ENCODE data around the gene TM4SF4. TPM values are rescaled to one million over a fixed set of nuclear protein-coding genes. Genes with fewer than 3 reads are reported as not detected.

TM4SF4 gene
- total RNA-seq, 1 donor from 2014 or later, result not detected

GRCh38 chr3:149462051-149462450 is 12.4 kb upstream of the TM4SF4 start:
- Mint-ChIP-seq H3K36me3 (ENCODE audit: low read depth) (no peaks in the 10 kb centered on the region), H3K9me3 (no peaks in the 10 kb centered on the region), H3K4me1 (ENCODE audit: low read depth) (no peaks in the 10 kb centered on the region), H3K27me3 (ENCODE audit: insufficient read depth) (peaks cover 4% of the 10 kb centered on the region), H3K4me3 (no peak overlapping the region), H3K27ac (no peak overlapping the region)
- no peak for DNase-seq (ENCODE audit: low spot score)
- intact Hi-C loops (cut with micrococcal nuclease), result no loop called here

GRCh38 chr3:149462581-149463011 is 11.9 kb upstream of the TM4SF4 start:
- Mint-ChIP-seq H3K36me3 (ENCODE audit: low read depth) (no peaks in the 10 kb centered on the region), H3K4me3 (no peak overlapping the region), H3K4me1 (ENCODE audit: low read depth) (no peaks in the 10 kb centered on the region), H3K9me3 (no peaks in the 10 kb centered on the region), H3K27me3 (ENCODE audit: insufficient read depth) (peaks cover 4% of the 10 kb centered on the region), H3K27ac (no peak overlapping the region)
- no peak for DNase-seq (ENCODE audit: low spot score)
- intact Hi-C loops (cut with micrococcal nuclease), result no loop called here

GRCh38 chr3:149463921-149464320 is 10.6 kb upstream of the TM4SF4 start:
- no peaks in the 10 kb centered on the region for H3K9me3 Mint-ChIP-seq
- no peak overlapping the region for H3K4me3 Mint-ChIP-seq
- intact Hi-C loops (cut with micrococcal nuclease), result no loop called here

GRCh38 chr3:149464542-149465328 is 9.8 kb upstream of the TM4SF4 start:
- Mint-ChIP-seq H3K9me3 (no peaks in the 10 kb centered on the region), H3K4me1 (ENCODE audit: low read depth) (no peaks in the 10 kb centered on the region), H3K36me3 (ENCODE audit: low read depth) (no peaks in the 10 kb centered on the region), H3K4me3 (no peak overlapping the region), H3K27ac (no peak overlapping the region), H3K27me3 (ENCODE audit: insufficient read depth) (peaks cover 10% of the 10 kb centered on the region)
- intact Hi-C loops (cut with micrococcal nuclease), result no loop called here
- DNase-seq (ENCODE audit: low spot score), result no peak

More at GRCh38 chr3:149463921-149464320, 10.6 kb upstream of the TM4SF4 start:
- Mint-ChIP-seq H3K27me3 (ENCODE audit: insufficient read depth) (peaks cover 10% of the 10 kb centered on the region), H3K36me3 (ENCODE audit: low read depth) (no peaks in the 10 kb centered on the region), H3K4me1 (ENCODE audit: low read depth) (no peaks in the 10 kb centered on the region), H3K27ac (no peak overlapping the region)
- DNase-seq (ENCODE audit: low spot score), result no peak

GRCh38 chr3:149465351-149465883 is 9.1 kb upstream of the TM4SF4 start:
- Mint-ChIP-seq H3K27me3 (ENCODE audit: insufficient read depth) (peaks cover 10% of the 10 kb centered on the region), H3K36me3 (ENCODE audit: low read depth) (no peaks in the 10 kb centered on the region), H3K4me1 (ENCODE audit: low read depth) (no peaks in the 10 kb centered on the region), H3K4me3 (no peak overlapping the region), H3K27ac (no peak overlapping the region), H3K9me3 (no peaks in the 10 kb centered on the region)
- DNase-seq (ENCODE audit: low spot score), result no peak
- intact Hi-C loops (cut with micrococcal nuclease), result no loop called here

GRCh38 chr3:149466192-149466591 is 8.3 kb upstream of the TM4SF4 start:
- no peak overlapping the region for H3K27ac Mint-ChIP-seq
- no peaks in the 10 kb centered on the region for H3K9me3 Mint-ChIP-seq
- no peak overlapping the region for H3K4me3 Mint-ChIP-seq
- DNase-seq (ENCODE audit: low spot score), result no peak
- intact Hi-C loops (cut with micrococcal nuclease), result no loop called here
- peaks cover 12% of the 10 kb centered on the region for H3K27me3 Mint-ChIP-seq (ENCODE audit: insufficient read depth)
- H3K4me1 Mint-ChIP-seq (ENCODE audit: low read depth), result no peaks in the 10 kb centered on the region
- H3K36me3 Mint-ChIP-seq (ENCODE audit: low read depth), result no peaks in the 10 kb centered on the region

- Mint-ChIP-seq H3K27me3 (ENCODE audit: insufficient read depth) (peaks cover 15% of the 10 kb centered on the region), H3K4me1 (ENCODE audit: low read depth) (peaks cover 8% of the 10 kb centered on the region), H3K4me3 (no peak overlapping the region), H3K27ac (no peak overlapping the region), H3K36me3 (ENCODE audit: low read depth) (no peaks in the 10 kb centered on the region), H3K9me3 (no peaks in the 10 kb centered on the region)
- DNase-seq (ENCODE audit: low spot score), result no peak
- intact Hi-C loops (cut with micrococcal nuclease), result no loop called here
These were observed 5.8 kb upstream of the TM4SF4 start for GRCh38 chr3:149468504-149469212.

GRCh38 chr3:149470381-149470780 is 4.1 kb upstream of the TM4SF4 start:
- Mint-ChIP-seq H3K4me3 (no peak overlapping the region), H3K27me3 (ENCODE audit: insufficient read depth) (peaks cover 17% of the 10 kb centered on the region), H3K27ac (no peak overlapping the region), H3K4me1 (ENCODE audit: low read depth) (peaks cover 8% of the 10 kb centered on the region), H3K36me3 (ENCODE audit: low read depth) (no peaks in the 10 kb centered on the region), H3K9me3 (no peaks in the 10 kb centered on the region)
- intact Hi-C loops (cut with micrococcal nuclease), result no loop called here
- DNase-seq (ENCODE audit: low spot score), result no peak

GRCh38 chr3:149472030-149472797 is 2.3 kb upstream of the TM4SF4 start:
- Mint-ChIP-seq H3K9me3 (no peaks in the 10 kb centered on the region), H3K4me3 (no peak overlapping the region), H3K36me3 (ENCODE audit: low read depth) (no peaks in the 10 kb centered on the region), H3K4me1 (ENCODE audit: low read depth) (peaks cover 8% of the 10 kb centered on the region), H3K27ac (no peak overlapping the region), H3K27me3 (ENCODE audit: insufficient read depth) (peaks cover 14% of the 10 kb centered on the region)
- DNase-seq (ENCODE audit: low spot score), result no peak
- intact Hi-C loops (cut with micrococcal nuclease), result no loop called here

GRCh38 chr3:149473357-149474249 is 894 bp upstream of the TM4SF4 start:
- DNase-seq (ENCODE audit: low spot score), result no peak
- H3K27me3 Mint-ChIP-seq (ENCODE audit: insufficient read depth), result peaks cover 8% of the 10 kb centered on the region
- H3K4me3 Mint-ChIP-seq, result no peak overlapping the region
- no peaks in the 10 kb centered on the region for H3K9me3 Mint-ChIP-seq
- H3K36me3 Mint-ChIP-seq (ENCODE audit: low read depth), result no peaks in the 10 kb centered on the region
- H3K27ac Mint-ChIP-seq, result no peak overlapping the region
- intact Hi-C loops (cut with micrococcal nuclease), result no loop called here
- H3K4me1 Mint-ChIP-seq (ENCODE audit: low read depth), result peaks cover 8% of the 10 kb centered on the region

- no peaks in the 10 kb centered on the region for H3K9me3 Mint-ChIP-seq
- no peaks in the 10 kb centered on the region for H3K36me3 Mint-ChIP-seq (ENCODE audit: low read depth)
- H3K4me3 Mint-ChIP-seq, result no peak overlapping the region
- DNase-seq (ENCODE audit: low spot score), result no peak
- intact Hi-C loops (cut with micrococcal nuclease), result no loop called here
- peaks cover 8% of the 10 kb centered on the region for H3K4me1 Mint-ChIP-seq (ENCODE audit: low read depth)
- H3K27me3 Mint-ChIP-seq (ENCODE audit: insufficient read depth), result peaks cover 8% of the 10 kb centered on the region
- H3K27ac Mint-ChIP-seq, result no peak overlapping the region
These were observed 1.1 kb downstream of the TM4SF4 start for GRCh38 chr3:149475451-149476060.

- intact Hi-C loops (cut with micrococcal nuclease), result no loop called here
- Mint-ChIP-seq H3K36me3 (ENCODE audit: low read depth) (no peaks in the 10 kb centered on the region), H3K4me3 (no peak overlapping the region), H3K27me3 (ENCODE audit: insufficient read depth) (peaks cover 6% of the 10 kb centered on the region), H3K27ac (no peak overlapping the region), H3K9me3 (no peaks in the 10 kb centered on the region), H3K4me1 (ENCODE audit: low read depth) (peaks cover 8% of the 10 kb centered on the region)
- no peak for DNase-seq (ENCODE audit: low spot score)
These were observed 1.7 kb downstream of the TM4SF4 start for GRCh38 chr3:149476225-149476624.
